ENCODE data around the gene GPR35. TPM values are rescaled to one million over a fixed set of nuclear protein-coding genes. Genes with fewer than 3 reads are reported as not detected.

The GPR35 gene
- total RNA-seq, 1 experiment from 2014 or later: 4.2 TPM

GRCh38 chr2:240591784-240592183 lies 33.5 kb upstream of the GPR35 start:
- Histone ChIP-seq H2AFZ (ENCODE audit: low read depth, low read length, poor library complexity, severe bottlenecking) (no peak overlapping the region), H3K9me2 (ENCODE audit: insufficient read depth) (no peaks in the 10 kb centered on the region), H3K27ac (ENCODE audit: low read depth, low read length) (no peak overlapping the region), H3K9ac (ENCODE audit: low read length) (no peak overlapping the region), H3K27me3 (ENCODE audit: insufficient read depth, low read length) (no peaks in the 10 kb centered on the region), H4K20me1 (ENCODE audit: insufficient read depth) (no peaks in the 10 kb centered on the region), H3K4me2 (ENCODE audit: low read length) (no peak overlapping the region), H3K9me3 (ENCODE audit: control insufficient read depth in 1 of 2, insufficient read depth in 1 of 2, low read depth in 1 of 2, low read length in 2 of 2) (no peaks in the 10 kb centered on the region), H3K4me1 (ENCODE audit: control insufficient read depth in 1 of 2, insufficient read depth in 2 of 2, low read length in 2 of 2) (peaks cover 9 to 14% of the 10 kb centered on the region in 2 experiments), H3K79me2 (ENCODE audit: insufficient read depth, low read length) (peaks cover 33% of the 10 kb centered on the region), H3K4me3 (replicated peaks in 1 of 2; ENCODE audit: low read depth in 1 of 2, low read length in 2 of 2) (no peak overlapping the region), H3K36me3 (ENCODE audit: control insufficient read depth in 1 of 2, insufficient read depth in 2 of 2, low read length in 2 of 2) (peaks cover 3 to 9% of the 10 kb centered on the region in 2 experiments; a peak in 3 of 4 replicates)
- ChIA-PET POLR2A (no interaction called here), RAD21 (ENCODE audit: low non-redundant PET in 1 of 2, low total read pairs in 2 of 2, uncharacterized antibody in 2 of 2, unreplicated experiment in 2 of 2) (no interaction called here), CTCF (no interaction called here)
- intact Hi-C loops (cut with micrococcal nuclease): no loop called here
- TF ChIP-seq ZNF274 (IDR thresholded peaks at IDR 0.05; ENCODE audit: low read depth, low read length) (no peak), SIN3A (IDR thresholded peaks at IDR 0.05; ENCODE audit: low read depth) (no peak), CTCF (IDR thresholded peaks at IDR 0.05 in 2 of 3, conservative IDR thresholded peaks at IDR 0.05 in 1 of 3; ENCODE audit: borderline replicate concordance in 1 of 3, insufficient read depth in 1 of 3, low read depth in 2 of 3, low read length in 2 of 3) (no peak), ZBTB33 (IDR thresholded peaks at IDR 0.05; ENCODE audit: extremely low read depth, insufficient replicate concordance, low read length) (no peak), POLR2A (IDR thresholded peaks at IDR 0.05; ENCODE audit: borderline replicate concordance, extremely low read depth, insufficient read depth, insufficient read length) (no peak), CEBPB (IDR thresholded peaks at IDR 0.05; ENCODE audit: low read depth) (no peak), JUND (IDR thresholded peaks at IDR 0.05) (no peak), EZH2phosphoT487 (IDR thresholded peaks at IDR 0.05; ENCODE audit: borderline replicate concordance) (no peak), REST (IDR thresholded peaks at IDR 0.05; ENCODE audit: low read depth) (no peak), FOSL1 (IDR thresholded peaks at IDR 0.05; ENCODE audit: low read depth) (no peak), YY1 (IDR thresholded peaks at IDR 0.05; ENCODE audit: extremely low read depth, insufficient replicate concordance, low read depth, low read length) (no peak), SRF (IDR thresholded peaks at IDR 0.05; ENCODE audit: low read depth) (no peak), MAX (IDR thresholded peaks at IDR 0.05) (no peak), CBX3 (IDR thresholded peaks at IDR 0.05; ENCODE audit: low read depth) (no peak), TCF7L2 (IDR thresholded peaks at IDR 0.05; ENCODE audit: borderline replicate concordance, extremely low read depth, insufficient read depth, insufficient read length) (no peak)
- ATAC-seq (no peak), DNase-seq (ENCODE audit: low read depth, low spot score) (no peak)
- no TSS peak for BruUV-seq (replicated peaks)

Data from HCT116 (cell line).